Progenitor cell of endocrine pancreas (in vitro differentiated cells): Measurements from ENCODE around the gene CACNA2D2. TPM values are rescaled to one million over a fixed set of nuclear protein-coding genes. Genes with fewer than 3 reads are reported as not detected.

Source experiments
- DNase-seq: peaks from one replicate; pipeline ENCODE4 v3.0.0; 2021; ENCODE audit warnings: low spot score; ENCODE audit not compliant: unreplicated experiment
- H3K27ac Mint-ChIP-seq: 2 replicates; pipeline ENCODE4 v1.8.0; 2021; ENCODE audit warnings: mild to moderate bottlenecking, moderate library complexity, mixed read lengths
- H3K27me3 Mint-ChIP-seq: 2 replicates; pipeline ENCODE4 v1.8.0; 2021; ENCODE audit warnings: mixed read lengths
- H3K36me3 Mint-ChIP-seq: 2 replicates; pipeline ENCODE4 v1.8.0; 2022; ENCODE audit warnings: mixed read lengths; ENCODE audit not compliant: insufficient read depth
- H3K4me1 Mint-ChIP-seq: 2 replicates; pipeline ENCODE4 v1.8.0; 2021; ENCODE audit warnings: low read depth, mixed read lengths
- H3K4me3 Mint-ChIP-seq: 2 replicates; pipeline ENCODE4 v1.8.0; 2021; ENCODE audit warnings: low read depth, mild to moderate bottlenecking, moderate library complexity, mixed read lengths
- H3K9me3 Mint-ChIP-seq: 2 replicates; pipeline ENCODE4 v1.8.0; 2021; ENCODE audit warnings: low read depth, mixed read lengths
- total RNA-seq: library from RNA; stranded (reverse); gene quantifications from 2 replicates; pipeline ENCODE4 v1.2.1, GENCODE V29; 2021
- TF ChIP-seq, protein P1 (sequence below): fragments of 200-600 bp; sonication (generic); IDR thresholded peaks from one replicate; pipeline ENCODE4 v1.5.0; 2021; ENCODE audit warnings: antibody characterized with exemption, mild to moderate bottlenecking; ENCODE audit not compliant: unreplicated experiment

The CACNA2D2 gene
- total RNA-seq, 1 donor from 2014 or later: 6.9 TPM

DNA sequence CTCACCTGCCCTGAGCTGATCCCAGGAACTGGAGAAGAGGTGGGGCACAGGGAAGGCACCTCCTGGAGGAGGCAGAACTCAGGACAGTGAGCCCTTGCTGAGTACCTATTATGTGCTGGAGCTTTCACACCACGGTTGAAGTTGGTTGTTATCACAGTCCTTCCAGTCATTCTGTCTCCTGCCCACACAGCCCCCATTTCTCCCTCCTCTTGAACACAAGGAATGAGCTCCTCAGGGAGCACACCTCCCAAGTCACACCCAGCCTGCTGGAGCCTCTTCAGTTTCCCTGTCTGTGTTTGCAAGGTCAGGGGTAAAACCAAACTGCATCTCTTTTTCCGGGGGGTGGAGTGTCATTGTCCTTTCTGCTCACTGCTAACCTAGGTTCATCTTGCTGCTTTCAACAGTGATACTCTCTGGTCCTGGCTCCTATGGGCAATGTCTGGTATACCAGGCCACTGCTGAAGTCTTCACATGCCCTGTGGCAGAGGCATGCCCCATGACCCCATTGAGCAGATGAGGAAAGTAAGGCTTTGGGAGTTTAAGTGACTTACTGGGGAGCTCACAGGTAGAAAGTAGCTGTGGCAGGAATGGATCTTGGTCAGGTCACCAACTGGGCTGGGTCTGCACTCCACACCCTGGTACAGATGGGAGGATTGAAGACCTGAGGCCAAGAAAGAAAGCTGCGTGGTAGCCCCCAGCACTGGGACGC is 34.1 kb upstream of the CACNA2D2 start:
- Mint-ChIP-seq H3K27ac (no peak overlapping the region), H3K4me1 (peaks cover 3% of the 10 kb centered on the region), H3K4me3 (no peak overlapping the region), H3K27me3 (peaks cover 71% of the 10 kb centered on the region), H3K36me3 (no peaks in the 10 kb centered on the region), H3K9me3 (no peaks in the 10 kb centered on the region)
- no peak for DNase-seq
- TF ChIP-seq, protein P1, sequence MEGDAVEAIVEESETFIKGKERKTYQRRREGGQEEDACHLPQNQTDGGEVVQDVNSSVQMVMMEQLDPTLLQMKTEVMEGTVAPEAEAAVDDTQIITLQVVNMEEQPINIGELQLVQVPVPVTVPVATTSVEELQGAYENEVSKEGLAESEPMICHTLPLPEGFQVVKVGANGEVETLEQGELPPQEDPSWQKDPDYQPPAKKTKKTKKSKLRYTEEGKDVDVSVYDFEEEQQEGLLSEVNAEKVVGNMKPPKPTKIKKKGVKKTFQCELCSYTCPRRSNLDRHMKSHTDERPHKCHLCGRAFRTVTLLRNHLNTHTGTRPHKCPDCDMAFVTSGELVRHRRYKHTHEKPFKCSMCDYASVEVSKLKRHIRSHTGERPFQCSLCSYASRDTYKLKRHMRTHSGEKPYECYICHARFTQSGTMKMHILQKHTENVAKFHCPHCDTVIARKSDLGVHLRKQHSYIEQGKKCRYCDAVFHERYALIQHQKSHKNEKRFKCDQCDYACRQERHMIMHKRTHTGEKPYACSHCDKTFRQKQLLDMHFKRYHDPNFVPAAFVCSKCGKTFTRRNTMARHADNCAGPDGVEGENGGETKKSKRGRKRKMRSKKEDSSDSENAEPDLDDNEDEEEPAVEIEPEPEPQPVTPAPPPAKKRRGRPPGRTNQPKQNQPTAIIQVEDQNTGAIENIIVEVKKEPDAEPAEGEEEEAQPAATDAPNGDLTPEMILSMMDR: no peak

DNA sequence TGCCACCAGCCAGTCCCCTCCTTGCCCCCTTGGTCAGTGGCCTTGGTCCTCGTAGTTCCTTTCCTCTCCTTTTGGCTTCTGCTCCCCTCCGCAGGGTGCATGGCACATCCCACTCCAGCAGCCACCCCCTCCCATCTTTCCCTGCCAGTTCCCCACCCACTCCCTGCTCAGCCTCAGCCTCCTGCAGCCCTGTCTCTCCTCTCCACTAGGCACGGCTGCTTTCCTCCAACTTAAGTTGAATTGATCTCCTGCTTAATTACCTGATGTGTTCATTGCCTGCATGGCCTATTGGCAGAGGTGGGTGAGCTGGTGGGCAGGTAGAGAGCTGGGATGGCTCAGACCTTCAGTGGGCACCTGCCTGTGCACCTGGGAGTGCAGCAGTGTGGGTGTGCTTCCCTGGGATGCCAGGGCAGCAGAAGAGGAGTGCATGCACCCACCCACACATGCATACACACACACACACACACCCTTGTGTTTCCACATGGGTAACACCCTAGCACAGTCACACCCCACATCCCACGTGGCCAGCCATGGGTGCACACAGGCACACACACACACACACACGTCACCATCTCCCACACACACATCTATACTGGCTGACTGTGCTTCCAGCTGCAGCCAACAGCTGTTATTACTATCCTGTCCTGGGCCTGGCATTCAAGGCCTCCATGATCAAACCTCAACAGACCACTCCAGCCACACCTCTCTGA is 33.2 kb upstream of the CACNA2D2 start:
- Mint-ChIP-seq H3K4me3 (no peak overlapping the region), H3K27me3 (peaks cover 80% of the 10 kb centered on the region), H3K4me1 (peaks cover 7% of the 10 kb centered on the region), H3K36me3 (no peaks in the 10 kb centered on the region), H3K9me3 (no peaks in the 10 kb centered on the region), H3K27ac (no peak overlapping the region)
- TF ChIP-seq, protein P1: no peak
- DNase-seq: no peak

DNA sequence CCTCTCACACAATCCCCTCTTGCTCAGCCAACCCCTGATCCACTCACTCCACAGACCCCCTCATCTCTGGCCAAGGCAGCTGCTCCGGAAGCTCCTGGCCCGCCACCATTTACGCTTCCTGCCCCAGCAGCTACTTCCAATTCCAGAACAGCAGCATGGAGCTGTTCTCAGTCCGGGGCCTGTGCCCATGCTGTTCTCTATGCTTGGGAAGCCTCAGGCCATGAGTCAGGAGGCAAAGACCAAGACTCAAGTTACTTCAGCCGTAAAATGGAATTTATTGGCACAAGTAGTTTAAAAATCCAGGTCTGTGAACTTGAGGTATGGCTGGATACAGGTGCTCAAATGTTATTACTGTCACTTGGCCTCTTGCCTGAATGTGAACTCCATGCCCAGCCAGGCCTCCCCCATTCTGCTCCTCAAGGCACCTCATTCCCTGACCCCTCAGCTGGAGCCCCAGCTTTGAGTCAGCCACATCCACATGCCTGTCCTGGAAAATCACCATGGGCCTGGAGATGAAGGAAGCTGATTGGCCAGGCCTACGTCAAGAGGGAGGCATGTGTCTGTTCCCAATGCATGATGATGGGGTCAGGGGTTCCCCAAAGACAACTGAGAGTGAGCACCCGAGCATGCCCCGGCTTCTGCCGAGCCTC is 31.4 kb upstream of the CACNA2D2 start:
- TF ChIP-seq, protein P1: no peak

DNA sequence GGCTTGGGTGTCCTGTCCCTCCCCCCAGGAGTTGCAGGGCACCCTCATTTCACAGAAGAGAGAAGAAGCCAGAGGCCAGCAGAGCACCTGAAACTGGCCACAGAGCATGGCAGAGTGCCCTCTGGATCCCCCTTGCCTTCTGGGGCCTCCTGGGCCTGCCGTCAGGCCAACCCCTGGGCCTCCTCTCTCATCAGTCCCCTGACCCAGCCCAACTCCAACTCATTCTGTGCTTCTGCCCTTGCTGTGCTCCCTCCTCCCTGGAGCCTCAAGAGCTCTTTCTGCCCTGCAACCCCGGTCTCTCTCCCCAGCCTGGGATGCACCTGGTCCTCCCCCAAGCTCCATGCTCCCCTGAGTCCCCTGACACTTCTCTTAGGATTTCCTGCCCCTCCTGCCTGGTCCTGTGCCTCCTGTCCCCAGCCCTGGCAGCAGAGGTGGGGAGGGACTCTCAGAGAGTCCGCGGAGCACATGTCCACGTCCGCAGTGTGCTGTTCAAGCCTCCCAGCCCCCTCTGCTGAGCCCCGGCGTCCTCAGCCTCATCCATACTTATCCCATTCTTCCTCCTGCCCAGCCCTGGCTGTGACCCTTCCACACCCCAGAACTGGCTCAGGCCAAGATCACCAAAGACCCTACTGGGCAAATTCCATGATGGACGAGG is 30.5 kb upstream of the CACNA2D2 start:
- no peak for DNase-seq
- no peaks in the 10 kb centered on the region for H3K36me3 Mint-ChIP-seq
- no peak overlapping the region for H3K27ac Mint-ChIP-seq
- peaks cover 72% of the 10 kb centered on the region for H3K27me3 Mint-ChIP-seq
- no peaks in the 10 kb centered on the region for H3K9me3 Mint-ChIP-seq
- H3K4me1 Mint-ChIP-seq: peaks cover 12% of the 10 kb centered on the region
- TF ChIP-seq, protein P1: no peak
- no peak overlapping the region for H3K4me3 Mint-ChIP-seq

More for the DNA sequence above, 31.4 kb upstream of the CACNA2D2 start:
- peaks cover 73% of the 10 kb centered on the region for H3K27me3 Mint-ChIP-seq
- H3K4me1 Mint-ChIP-seq: peaks cover 9% of the 10 kb centered on the region
- DNase-seq: no peak
- no peaks in the 10 kb centered on the region for H3K36me3 Mint-ChIP-seq
- H3K27ac Mint-ChIP-seq: no peak overlapping the region
- no peaks in the 10 kb centered on the region for H3K9me3 Mint-ChIP-seq
- H3K4me3 Mint-ChIP-seq: no peak overlapping the region

DNA sequence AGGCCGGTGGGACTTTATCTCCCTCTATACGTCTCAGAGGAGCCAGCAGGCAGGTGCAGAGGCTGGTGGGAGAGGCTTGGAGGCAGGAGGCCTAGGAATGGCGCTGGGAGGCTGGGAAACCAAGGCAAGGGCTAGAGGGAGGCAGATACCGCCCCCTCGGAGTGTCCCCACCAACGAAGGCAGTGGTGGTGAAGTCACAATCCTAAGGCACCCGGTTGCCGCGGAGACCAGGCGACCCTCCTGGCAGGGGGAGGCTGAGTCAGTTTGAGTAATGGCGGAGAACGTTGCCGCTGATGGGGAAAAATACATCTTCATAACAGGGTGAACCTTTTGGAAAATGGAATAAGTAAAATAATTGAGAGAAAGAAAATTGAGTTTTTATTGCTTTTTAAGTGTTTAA is 29.9 kb upstream of the CACNA2D2 start:
- no peaks in the 10 kb centered on the region for H3K36me3 Mint-ChIP-seq
- no peak for DNase-seq
- H3K4me1 Mint-ChIP-seq: peaks cover 12% of the 10 kb centered on the region
- no peak overlapping the region for H3K4me3 Mint-ChIP-seq
- H3K27me3 Mint-ChIP-seq: peaks cover 70% of the 10 kb centered on the region
- TF ChIP-seq, protein P1: no peak
- H3K27ac Mint-ChIP-seq: no peak overlapping the region
- no peaks in the 10 kb centered on the region for H3K9me3 Mint-ChIP-seq
